ENCODE results near the gene KLHL8.

DNA sequence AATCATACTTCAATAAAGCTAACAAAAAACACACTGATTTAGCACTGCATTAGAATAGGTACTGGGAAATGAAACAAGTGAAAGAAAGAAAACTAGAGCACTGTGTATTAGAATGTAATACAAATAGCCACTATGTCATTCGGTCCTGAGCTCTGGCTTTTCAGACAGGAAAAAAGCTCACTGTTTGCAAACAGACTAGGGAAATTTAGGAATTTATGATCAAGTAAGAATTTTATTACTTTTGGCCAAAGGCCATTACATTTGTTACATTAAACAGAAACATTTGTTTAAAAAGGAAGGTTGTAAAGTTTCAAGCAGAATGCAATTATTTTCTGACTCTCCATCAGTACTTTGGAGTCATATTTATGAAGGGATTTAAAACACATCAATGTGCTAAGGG lies 68.7 kb downstream of the KLHL8 start:
- TF ChIP-seq, protein P1, sequence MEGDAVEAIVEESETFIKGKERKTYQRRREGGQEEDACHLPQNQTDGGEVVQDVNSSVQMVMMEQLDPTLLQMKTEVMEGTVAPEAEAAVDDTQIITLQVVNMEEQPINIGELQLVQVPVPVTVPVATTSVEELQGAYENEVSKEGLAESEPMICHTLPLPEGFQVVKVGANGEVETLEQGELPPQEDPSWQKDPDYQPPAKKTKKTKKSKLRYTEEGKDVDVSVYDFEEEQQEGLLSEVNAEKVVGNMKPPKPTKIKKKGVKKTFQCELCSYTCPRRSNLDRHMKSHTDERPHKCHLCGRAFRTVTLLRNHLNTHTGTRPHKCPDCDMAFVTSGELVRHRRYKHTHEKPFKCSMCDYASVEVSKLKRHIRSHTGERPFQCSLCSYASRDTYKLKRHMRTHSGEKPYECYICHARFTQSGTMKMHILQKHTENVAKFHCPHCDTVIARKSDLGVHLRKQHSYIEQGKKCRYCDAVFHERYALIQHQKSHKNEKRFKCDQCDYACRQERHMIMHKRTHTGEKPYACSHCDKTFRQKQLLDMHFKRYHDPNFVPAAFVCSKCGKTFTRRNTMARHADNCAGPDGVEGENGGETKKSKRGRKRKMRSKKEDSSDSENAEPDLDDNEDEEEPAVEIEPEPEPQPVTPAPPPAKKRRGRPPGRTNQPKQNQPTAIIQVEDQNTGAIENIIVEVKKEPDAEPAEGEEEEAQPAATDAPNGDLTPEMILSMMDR (IDR thresholded peaks at IDR 0.05 in 2 of 3, conservative IDR thresholded peaks at IDR 0.05 in 1 of 3; ENCODE audit: borderline replicate concordance in 1 of 3, insufficient read depth in 1 of 3, low read depth in 2 of 3, low read length in 2 of 3): no peak
- TF ChIP-seq EGR1 (IDR thresholded peaks at IDR 0.05; ENCODE audit: low read depth) (no peak), FOSL1 (IDR thresholded peaks at IDR 0.05; ENCODE audit: low read depth) (no peak), POLR2A (IDR thresholded peaks at IDR 0.05; ENCODE audit: borderline replicate concordance, extremely low read depth, insufficient read depth, insufficient read length) (no peak), EZH2 (IDR thresholded peaks at IDR 0.05) (no peak), ELF1 (IDR thresholded peaks at IDR 0.05; ENCODE audit: borderline replicate concordance, low read depth) (no peak), EZH2phosphoT487 (IDR thresholded peaks at IDR 0.05; ENCODE audit: borderline replicate concordance) (no peak), SIN3A (IDR thresholded peaks at IDR 0.05; ENCODE audit: low read depth) (no peak), POLR2AphosphoS5 (IDR thresholded peaks at IDR 0.05; ENCODE audit: low read depth, low read length) (no peak), CEBPB (IDR thresholded peaks at IDR 0.05; ENCODE audit: low read depth) (no peak), ZNF274 (IDR thresholded peaks at IDR 0.05; ENCODE audit: low read depth, low read length) (no peak)
- TF ChIP-seq, protein P2, sequence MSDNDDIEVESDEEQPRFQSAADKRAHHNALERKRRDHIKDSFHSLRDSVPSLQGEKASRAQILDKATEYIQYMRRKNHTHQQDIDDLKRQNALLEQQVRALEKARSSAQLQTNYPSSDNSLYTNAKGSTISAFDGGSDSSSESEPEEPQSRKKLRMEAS (IDR thresholded peaks at IDR 0.05): no peak
- TF ChIP-seq, protein P3, sequence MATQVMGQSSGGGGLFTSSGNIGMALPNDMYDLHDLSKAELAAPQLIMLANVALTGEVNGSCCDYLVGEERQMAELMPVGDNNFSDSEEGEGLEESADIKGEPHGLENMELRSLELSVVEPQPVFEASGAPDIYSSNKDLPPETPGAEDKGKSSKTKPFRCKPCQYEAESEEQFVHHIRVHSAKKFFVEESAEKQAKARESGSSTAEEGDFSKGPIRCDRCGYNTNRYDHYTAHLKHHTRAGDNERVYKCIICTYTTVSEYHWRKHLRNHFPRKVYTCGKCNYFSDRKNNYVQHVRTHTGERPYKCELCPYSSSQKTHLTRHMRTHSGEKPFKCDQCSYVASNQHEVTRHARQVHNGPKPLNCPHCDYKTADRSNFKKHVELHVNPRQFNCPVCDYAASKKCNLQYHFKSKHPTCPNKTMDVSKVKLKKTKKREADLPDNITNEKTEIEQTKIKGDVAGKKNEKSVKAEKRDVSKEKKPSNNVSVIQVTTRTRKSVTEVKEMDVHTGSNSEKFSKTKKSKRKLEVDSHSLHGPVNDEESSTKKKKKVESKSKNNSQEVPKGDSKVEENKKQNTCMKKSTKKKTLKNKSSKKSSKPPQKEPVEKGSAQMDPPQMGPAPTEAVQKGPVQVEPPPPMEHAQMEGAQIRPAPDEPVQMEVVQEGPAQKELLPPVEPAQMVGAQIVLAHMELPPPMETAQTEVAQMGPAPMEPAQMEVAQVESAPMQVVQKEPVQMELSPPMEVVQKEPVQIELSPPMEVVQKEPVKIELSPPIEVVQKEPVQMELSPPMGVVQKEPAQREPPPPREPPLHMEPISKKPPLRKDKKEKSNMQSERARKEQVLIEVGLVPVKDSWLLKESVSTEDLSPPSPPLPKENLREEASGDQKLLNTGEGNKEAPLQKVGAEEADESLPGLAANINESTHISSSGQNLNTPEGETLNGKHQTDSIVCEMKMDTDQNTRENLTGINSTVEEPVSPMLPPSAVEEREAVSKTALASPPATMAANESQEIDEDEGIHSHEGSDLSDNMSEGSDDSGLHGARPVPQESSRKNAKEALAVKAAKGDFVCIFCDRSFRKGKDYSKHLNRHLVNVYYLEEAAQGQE (IDR thresholded peaks at IDR 0.05; ENCODE audit: low read depth): no peak
- TF ChIP-seq, protein P4, sequence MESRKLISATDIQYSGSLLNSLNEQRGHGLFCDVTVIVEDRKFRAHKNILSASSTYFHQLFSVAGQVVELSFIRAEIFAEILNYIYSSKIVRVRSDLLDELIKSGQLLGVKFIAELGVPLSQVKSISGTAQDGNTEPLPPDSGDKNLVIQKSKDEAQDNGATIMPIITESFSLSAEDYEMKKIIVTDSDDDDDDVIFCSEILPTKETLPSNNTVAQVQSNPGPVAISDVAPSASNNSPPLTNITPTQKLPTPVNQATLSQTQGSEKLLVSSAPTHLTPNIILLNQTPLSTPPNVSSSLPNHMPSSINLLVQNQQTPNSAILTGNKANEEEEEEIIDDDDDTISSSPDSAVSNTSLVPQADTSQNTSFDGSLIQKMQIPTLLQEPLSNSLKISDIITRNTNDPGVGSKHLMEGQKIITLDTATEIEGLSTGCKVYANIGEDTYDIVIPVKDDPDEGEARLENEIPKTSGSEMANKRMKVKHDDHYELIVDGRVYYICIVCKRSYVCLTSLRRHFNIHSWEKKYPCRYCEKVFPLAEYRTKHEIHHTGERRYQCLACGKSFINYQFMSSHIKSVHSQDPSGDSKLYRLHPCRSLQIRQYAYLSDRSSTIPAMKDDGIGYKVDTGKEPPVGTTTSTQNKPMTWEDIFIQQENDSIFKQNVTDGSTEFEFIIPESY (IDR thresholded peaks at IDR 0.05; ENCODE audit: extremely low read depth, insufficient replicate concordance, low read length): no peak

Data from HCT116 (cell line).